ENCODE measurements around the gene NFIB.

Gene NFIB

DNA sequence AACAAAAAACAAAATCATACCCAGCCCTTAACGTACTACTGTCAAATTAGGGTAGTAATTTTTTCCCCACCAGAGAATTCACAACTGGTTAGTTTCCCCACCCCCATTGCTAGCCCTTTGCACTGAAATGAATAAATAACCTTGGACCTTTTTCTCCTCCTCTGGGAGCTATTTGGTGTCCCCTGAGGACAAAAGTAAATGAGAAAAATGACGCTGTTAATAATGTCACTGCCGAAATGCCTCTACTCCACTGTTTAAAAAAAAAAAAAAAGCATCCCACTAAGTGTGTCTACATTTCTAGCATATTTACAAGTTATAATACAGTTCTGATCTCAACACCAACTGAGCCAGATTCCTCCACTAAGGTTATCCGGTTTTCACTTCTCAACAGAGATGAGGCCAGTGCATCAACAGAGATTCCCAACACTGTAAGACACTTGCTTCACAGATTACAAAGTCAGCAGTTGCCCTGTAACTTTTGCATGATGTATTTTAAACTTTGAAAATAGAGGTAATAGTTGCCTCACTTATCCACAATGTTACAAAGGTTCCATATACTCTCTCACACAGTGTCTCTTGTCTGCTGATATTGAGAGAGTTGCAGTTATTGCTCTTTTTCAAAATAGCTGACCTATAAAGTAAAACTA lies 5.1 kb upstream of the NFIB start:
- DNase-seq, result no peak

DNA sequence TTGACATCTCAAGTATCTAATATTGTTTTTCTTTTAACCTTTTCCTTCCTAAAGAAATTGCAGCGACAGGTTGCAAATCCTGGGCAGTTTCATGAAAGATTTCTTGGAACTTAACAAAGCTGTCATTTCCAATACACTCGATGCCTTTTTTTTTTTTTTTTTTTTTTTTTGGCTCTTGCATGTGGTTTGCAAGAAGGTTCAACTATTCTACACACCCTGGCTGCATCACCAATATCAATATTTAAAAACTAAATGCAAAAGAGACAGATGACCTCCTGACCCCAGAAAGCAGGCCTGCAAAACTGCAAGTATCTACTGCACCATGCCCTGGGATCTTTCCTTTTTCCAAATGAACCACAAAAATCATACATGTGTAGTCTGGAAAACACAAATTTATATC lies 4.4 kb upstream of the NFIB start:
- no peak for DNase-seq

DNA sequence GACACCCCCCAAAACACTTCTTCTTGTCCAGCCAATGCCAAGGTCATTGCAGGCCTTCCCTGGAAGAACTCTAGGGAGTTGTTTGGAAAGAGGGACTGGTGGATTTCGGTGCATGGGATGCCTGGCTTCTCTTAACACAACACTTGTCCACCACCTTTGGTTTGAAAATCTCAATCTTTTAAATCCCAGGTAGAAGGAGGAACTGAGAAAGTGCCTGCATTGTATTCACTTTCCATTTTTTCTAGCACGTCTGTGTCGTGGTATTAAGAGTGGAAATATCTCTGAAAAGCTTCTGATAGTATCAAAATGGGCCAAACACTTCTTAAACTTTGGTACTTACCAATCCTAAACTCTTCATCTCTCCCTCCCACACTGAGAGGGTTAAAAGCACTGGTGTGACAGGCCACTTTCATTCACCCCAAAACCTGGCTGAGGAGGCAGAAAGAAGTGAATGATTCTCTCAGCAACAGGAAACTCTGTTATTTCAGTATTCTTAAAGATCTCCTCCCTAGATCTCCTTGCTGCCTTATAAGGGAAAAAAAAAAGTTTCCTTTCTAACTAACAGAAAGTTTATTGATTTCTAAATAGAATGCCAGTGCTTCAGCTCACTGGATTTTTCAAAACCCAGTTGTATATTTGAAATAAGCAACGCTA lies 3.9 kb upstream of the NFIB start:
- DNase-seq, result no peak

DNA sequence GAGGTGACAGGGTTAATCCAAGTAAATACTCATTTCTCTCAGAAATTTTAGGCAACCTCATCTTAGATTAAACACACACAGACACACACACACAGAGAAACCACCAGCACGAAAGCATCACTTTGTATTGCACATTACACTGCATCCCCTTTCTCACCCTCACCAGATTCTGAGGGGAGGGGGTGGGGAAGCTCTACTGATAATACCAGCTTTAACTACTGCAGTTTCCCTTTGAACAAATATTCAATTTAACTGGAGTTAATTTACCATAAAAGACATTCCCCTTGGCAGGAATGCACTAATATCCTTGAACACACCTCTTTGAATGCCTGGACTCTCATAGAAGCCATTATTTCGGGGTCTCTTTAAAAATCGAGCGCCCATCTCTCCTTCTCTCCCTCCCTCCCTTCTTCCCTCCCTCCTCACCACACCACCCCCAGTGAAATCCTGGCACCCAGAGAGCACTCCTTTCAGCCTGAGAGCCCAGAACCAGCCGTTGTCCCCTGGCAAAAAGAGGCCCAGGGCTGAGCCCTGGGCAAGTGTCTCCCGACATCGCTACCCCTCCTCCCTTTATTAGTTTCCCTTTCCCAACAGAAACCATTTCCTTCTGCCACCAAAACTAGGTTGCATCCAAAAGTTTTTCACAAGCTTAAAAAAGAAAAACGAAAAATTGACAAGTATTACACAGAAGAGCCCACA lies 2.8 kb upstream of the NFIB start:
- DNase-seq, result peak; percentile 12

DNA sequence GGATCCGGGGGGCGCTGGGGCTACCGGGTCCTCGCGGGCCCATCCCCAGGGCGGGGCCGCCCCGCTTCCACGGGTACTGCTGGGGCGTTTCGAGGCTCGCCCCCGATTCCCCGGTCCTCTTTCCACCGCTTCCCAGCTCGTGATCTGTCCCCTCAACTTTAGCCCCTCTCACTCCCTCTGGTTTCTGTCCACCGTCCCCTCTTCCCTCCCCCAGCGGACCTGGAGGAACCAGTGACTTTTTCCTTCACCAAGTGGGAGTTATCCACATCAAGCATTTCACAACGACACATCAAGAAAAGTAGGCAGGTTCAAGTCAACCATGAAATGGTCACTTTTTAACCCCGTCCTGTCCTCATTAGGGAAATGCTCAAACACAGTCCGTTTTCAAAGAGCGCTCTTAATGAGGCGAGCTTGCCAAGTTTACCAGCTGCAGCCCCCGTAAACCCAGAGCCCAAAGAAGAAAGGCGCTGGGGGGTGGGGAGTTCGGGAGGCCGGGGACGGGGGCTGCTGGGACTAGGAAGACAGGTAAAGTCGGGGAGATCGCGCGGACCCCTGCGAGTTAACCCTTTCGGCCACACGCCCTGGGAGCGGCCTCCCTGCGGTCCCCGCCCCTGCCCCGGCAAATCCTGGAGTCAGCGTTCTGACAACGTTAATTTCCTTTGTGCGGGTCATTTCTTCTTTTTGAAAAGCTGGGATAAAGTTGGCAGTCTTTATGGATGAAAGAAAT lies 2.1 kb upstream of the NFIB start:
- peak; percentile 10 for DNase-seq

DNA sequence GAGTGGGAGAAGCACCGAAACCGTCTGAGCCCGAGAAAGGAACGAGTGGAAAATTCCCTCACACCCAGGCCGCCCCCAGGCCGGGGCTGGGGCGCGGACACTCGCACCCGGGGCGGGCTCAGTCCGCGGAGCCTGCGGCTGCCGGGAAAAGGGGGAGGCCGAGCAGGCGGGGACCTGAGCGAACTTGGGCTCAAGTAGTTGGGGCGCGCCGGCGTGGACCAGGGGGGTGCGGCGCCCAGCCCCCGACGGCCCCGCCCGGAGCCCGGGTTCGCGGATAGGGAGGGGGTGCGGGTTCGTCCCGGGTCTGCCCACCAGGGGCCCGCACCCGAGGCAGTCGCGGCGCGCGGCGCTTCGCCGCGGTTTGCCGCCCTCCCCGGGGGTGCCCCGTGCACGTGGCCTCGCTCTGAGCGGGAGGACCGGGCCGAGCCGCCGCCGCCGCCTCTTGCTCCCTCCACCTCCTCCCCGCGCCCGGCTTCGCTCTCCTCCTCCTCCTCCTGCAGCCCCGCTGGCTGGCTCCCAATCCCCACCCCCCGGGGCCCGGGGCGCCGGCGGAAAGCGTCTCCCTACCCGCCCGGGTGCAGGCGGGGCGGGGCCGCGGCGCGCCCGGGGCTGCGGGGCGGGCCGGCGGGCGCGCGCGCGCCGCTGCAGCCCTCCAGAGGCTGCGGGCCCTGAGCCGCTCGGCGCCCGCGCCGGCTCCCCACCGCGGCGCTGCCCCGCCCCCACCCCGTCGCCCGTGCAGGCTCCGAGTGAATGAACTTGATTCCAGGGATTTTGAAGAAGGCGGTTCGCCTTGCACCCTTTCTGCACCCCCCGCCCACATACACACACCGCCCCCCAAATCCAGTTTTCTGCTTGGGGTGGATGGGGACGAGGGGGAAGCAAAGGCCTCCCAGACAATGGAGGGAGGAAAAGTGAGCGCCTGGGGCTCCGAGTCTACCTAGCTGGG lies 1.3 kb upstream of the NFIB start:
- peak; percentile 40 for DNase-seq

DNA sequence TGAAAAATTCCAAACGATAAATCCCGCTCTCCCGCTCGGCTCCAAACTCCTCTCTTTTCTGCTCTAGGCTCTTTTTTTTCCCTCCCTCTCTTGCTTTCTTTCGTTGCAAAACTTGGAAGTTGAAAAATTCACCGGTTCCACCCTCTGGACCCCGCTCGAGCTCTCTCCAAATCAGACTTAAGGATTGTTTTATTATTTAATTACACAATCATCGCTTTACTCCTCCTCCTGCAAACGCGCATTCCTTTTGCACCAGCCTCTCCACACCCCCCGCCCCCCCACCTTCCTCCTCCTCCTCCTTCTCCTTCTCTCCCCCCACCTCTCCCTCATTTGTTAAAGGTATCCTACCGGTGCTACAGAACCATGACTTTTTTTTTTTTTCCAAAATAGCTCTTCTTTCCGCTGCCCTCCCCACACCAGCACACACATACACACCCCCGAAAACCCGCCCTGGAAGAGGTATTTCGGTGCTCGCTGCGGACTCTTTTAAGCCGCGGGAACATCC lies 535 bp upstream of the NFIB start:
- peak; percentile 55 for DNase-seq

DNA sequence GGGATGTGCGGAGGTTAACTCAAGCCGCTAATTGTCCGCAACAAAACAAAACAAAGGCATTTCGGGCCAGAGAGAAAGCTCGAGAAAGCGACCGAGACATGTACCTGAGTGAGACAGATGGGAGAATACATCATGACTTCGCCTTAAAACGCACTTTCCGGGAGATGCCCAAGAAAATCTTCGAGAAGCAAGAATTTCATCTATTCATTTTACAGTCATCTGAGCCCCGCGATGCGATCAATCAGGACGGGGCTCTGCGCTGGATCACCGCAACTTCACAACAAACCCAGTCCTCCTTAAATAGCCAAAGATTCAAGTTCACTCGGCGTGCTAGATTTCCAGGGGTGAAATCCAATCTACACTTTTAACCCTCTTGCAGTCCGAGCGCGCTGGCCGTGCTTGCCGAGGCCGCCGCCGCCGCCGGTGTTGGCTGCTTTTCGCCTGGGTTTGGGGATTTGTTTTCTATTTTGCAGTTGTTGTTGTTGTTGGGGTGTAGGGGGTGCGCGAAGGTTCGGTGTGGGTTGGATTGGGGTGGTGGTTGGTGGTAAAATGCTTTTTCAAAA lies 482 bp downstream of the NFIB start:
- no peak for DNase-seq

DNA sequence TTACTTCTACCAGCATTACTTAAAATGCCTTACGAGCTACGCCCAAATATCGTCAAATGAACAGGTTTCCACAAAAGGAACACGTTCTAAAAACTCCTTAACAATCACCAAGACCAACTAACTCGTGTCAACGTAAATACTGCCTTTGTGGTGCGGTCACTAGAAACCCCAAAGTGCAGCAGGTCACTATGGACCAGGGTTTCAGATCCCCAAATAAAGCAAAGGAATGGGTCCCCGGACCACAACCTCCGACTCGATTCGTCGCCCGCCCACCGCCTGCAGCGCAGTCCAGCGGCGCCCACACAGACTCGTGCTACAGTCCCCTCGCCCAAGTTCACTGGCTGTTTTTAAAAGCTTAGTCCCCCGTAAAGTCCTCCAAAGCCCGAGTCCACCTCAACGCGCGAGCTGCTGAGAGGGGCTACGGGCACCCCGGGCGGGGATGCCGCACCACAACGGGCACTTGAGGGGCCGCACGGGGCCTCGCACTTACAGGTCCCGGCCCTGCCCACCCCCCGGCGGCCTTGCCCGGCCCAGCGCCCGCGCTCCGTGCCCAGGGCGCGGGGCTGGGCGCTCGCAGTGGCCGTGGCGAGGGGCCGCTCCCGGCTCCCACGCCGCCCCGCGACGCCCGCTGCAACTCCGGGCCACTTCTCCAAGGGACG lies 1.1 kb downstream of the NFIB start:
- no peak for DNase-seq

DNA sequence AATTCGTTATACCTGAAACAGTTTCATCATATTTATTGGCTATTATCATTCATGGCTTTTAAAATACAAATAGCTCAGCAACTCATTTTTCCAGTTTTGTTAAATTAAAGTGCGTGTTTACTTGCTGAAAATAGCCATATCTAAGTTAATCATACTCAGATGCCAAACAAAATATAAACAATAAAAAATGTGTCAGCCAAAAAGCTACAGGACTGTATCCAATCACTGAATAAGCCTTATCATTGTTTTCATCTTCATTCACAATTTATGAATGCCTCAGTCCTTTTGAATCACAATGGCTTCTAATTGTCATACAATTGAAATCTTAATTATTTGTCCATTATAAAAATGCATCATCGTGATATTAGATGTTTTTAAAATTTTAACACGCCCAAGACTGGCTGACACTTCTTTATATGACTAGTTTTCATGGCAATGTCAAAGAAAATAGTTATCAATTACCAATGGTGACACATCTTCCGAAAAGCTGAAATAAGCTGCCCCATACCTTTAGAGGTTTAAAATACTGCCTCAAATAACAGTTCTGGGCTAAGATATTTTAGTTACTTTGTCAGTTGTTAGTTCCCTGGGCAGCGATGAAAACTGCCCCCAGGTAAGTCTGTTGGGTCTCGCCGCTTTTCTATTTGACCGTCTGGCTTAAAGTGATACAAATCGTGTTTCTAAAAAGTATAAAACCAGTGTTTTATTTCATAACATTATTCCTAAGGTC lies 1.8 kb downstream of the NFIB start:
- DNase-seq, result no peak

DNA sequence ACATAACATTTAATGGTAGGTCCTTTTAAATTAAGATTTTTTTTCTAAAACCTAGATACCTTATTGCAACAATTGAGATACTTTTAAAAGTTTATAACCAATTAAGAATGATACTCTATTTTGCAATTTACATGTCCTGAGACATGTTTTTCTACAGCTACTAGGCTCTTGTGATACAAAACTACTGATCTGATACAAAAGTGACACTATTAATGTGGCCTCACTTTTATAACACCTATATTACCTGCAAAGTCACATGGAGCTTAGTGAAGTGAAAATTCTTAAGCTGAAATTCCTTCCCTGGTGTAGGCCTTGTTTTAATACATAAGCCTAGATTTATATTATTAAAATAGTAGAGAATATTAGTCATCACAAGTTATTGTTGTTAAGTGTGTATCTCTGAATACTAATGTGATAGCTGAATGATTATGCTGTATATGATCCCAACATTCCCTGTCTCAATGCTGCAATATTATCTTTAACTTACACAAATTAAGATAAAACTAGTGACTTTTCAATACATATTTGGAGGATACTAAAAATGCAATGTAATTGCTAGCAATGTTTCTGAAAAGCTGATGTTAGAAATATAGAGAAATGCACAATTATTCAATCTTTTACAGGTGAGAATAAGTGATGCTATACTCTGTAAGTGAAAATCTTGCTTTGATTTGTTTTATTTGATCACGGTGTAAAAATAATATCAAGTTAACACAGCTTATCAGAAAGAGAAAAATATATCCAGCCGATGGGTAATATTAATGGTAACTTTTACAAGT lies 2.6 kb downstream of the NFIB start:
- DNase-seq, result no peak

DNA sequence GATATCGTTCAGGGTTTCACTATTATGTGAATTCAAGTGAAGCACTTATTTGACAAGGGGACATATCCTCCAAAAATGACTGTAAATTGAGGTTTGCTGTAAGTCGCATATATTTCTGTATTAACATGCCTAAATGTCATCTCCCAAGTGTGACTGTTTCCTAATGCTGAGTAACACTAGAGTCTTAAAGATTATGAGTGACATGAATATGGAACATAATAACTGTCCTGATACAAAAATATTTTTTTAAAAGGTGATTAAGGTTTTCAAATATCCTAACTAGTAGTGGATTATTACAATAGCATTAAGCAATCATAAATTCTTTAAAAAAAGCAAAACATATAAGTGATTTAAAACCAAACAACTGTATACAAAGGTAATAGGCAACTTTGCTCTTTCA lies 3.6 kb downstream of the NFIB start:
- no peak for DNase-seq

DNA sequence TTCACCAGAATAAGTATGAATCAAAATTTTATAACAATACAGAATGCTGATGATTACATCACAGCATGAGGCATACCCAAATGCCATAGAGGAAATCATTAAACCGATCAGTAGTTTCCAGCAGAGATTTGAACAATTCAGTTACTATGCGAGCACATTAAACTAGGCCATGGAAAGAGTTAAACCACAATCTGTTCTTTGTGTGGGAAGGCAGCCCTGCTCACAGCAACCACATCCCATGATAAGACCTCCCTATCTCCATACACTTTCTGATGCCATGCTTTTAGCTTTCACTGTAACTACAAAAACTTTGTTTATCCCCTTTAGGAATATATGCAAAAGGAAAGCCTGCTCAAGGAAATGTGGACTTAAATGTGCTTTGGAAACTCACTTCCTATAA lies 4.5 kb downstream of the NFIB start:
- DNase-seq, result no peak

DNA sequence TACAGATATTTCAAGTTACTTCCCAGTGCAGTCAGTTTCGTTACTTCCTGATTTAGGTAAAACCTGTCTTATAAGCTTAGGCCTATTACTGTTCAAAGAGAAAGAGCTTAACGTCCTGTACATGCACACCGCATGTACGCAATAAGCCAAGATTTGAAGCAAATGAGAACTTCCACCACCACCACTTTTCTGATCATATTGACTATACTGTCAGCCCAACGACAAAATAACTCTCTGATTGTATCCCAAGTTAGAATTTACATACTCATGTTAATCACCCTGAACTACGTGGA lies 5.1 kb downstream of the NFIB start:
- no peak for DNase-seq

DNA sequence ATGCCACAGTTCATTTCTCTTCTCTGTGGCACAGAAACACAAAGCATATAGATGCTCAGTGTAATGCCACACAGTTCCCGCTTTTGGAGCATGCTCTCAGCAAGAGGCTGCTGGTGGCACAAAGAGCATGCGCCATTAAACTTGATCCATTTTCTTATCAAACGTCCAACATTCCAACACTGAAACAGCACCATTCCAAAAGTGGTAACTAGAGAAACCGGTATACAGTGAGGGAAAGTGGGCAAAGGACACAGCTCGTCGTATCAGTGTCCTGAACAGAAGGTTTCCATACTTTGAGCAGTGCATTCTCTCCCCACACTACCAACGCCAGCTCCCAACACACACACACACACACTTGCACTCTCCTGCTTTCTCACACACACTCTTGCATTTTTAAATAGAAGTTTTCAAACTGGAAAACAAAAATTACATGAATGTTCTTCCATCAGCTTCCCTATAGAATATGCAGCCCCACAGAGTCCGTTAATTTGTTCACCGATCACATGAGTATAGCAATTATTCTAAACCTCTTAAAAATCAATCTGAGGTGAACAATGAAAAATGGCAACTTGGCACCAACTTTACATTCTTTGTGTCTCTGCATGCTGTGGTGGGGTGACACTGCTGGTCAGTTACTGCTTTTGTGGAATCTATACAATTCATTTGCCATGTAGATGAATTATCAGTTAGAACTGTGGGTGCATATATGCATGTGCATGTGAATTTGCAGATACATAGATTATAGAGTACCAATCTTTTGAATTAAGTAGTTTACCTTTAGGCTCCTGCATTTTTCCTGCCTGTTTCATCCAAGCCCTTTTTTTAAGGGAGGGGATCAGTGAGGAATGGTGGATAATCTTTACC lies 5.7 kb downstream of the NFIB start:
- no peak for DNase-seq

DNA sequence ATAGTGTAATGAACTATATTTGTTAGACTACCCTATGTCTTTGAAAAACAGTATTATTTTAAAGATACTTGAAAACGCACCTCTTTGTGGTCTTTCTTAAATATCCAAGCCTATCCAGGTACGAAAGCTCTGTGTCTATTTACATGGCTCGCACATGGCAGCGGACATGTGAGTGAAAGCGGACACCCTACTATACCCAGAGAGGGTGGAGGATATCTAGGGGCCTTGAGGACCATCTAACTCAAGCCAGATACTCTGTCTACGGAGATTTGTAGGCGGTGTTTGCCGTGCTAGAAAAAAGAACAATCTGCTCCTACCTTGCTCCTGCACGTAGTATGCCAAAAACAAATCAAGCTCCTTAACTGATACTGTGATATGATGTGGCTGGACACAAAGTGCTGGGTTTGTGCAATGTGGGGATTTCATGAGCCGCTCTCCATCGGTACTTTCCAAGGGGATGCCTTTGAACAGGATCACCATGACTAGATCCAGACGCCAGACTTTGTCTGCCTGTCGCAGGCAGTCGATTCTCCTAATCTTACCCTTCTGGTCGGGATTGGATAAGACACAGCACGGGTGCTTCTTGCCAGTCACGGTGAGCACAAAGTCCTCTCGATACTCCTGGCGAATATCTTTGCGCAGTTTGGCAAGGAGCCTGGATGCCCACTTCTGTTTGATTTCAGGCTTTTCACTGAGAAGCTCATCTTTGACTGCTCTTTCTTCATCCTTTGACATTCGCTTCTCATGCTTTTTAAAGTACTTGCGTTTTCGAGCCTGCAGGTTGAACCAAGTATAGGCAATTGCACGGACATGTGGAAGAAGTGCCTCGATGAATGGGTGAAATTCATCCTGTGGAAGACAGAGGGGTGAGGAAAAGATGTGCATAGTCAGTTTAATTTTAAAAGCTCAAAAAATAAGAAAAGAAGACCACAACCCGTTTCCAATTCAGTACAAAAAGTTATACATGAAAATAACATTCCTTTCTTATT lies 7.0 kb downstream of the NFIB start:
- no peak for DNase-seq

DNA sequence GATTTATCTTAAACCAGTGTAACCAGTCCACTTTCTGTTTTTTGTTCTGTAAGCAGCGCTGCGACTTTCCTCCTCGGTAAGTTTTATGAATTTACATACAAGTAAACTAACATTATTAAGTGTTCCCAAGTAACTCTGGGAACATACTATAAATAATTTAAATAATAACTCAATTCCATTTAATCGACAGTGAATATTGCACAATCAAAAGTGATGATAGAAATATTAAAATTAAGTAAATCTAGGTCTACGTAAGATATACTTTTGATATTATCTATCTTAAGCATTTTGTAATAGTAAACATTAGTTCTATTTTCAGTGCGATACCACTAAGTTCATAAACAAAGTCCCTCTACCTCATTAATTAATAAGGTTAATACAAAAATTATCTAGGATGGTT lies 7.8 kb downstream of the NFIB start:
- DNase-seq, result no peak

DNA sequence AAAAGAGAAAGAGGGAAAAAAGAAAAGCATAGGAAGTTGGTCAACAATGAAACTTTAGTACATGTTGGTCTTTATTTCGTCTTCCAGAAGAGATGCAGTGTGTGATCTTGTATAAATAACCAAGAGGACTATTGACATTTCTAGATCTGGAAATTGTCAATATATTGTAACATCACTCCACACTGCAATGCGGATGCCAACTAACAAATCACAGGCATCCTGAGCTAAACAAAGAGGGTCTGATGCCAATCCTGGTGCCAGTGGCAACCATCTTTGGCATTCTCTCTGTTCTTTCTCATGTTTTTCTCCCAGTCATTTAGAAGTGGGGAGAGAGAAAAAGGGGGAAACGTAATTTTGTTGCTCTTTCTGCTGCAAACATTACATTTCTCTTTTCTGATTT lies 9.7 kb downstream of the NFIB start:
- DNase-seq, result no peak
